ENCODE measurements around the gene ADGRA3. TPM values are rescaled to one million over a fixed set of nuclear protein-coding genes. Genes with fewer than 3 reads are reported as not detected.

Gene ADGRA3, protein sequence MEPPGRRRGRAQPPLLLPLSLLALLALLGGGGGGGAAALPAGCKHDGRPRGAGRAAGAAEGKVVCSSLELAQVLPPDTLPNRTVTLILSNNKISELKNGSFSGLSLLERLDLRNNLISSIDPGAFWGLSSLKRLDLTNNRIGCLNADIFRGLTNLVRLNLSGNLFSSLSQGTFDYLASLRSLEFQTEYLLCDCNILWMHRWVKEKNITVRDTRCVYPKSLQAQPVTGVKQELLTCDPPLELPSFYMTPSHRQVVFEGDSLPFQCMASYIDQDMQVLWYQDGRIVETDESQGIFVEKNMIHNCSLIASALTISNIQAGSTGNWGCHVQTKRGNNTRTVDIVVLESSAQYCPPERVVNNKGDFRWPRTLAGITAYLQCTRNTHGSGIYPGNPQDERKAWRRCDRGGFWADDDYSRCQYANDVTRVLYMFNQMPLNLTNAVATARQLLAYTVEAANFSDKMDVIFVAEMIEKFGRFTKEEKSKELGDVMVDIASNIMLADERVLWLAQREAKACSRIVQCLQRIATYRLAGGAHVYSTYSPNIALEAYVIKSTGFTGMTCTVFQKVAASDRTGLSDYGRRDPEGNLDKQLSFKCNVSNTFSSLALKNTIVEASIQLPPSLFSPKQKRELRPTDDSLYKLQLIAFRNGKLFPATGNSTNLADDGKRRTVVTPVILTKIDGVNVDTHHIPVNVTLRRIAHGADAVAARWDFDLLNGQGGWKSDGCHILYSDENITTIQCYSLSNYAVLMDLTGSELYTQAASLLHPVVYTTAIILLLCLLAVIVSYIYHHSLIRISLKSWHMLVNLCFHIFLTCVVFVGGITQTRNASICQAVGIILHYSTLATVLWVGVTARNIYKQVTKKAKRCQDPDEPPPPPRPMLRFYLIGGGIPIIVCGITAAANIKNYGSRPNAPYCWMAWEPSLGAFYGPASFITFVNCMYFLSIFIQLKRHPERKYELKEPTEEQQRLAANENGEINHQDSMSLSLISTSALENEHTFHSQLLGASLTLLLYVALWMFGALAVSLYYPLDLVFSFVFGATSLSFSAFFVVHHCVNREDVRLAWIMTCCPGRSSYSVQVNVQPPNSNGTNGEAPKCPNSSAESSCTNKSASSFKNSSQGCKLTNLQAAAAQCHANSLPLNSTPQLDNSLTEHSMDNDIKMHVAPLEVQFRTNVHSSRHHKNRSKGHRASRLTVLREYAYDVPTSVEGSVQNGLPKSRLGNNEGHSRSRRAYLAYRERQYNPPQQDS (N-terminal part only)
- 11.0 TPM for polyA plus RNA-seq (2012; ENCODE audit: insufficient read length, low read depth)

DNA sequence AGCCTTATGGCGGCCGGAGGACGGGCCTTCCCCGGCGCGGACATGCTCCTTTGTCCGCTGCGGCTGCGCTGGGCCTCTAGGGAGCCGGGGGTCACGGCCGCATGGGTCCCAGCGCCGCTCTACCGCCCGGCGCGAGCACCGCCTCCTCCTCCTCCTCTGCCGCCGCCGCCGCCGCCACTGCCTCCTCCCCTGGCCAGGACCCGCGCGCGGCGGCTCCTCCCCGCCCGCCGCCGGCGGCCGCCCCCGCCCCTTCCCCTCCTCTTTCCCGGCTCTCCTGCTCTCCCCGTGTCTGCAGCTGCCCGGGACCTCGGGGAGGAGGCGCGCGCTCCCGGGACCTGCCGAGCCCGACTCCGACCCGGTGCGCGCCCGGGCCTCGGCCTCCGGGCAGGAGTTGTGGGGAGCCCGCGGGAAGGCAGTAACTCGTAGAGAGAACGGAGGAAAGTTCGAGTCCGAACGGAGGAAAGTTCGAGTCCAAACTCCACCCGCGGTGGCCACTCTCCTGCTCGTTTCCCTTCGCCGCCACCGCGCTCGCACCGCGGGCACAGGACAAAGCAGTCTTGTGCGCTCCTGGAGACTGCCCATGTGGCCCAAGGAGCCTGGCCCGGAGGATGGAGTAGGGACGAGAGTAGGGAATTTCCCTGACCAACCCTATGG lies at the start of gene ADGRA3:
Gene ADGRA3, minus strand, starts transcription at position 179 of the 654 bp plus-strand sequence. CDS start 282 bp downstream, outside the sequence.
- TF ChIP-seq, protein P1, sequence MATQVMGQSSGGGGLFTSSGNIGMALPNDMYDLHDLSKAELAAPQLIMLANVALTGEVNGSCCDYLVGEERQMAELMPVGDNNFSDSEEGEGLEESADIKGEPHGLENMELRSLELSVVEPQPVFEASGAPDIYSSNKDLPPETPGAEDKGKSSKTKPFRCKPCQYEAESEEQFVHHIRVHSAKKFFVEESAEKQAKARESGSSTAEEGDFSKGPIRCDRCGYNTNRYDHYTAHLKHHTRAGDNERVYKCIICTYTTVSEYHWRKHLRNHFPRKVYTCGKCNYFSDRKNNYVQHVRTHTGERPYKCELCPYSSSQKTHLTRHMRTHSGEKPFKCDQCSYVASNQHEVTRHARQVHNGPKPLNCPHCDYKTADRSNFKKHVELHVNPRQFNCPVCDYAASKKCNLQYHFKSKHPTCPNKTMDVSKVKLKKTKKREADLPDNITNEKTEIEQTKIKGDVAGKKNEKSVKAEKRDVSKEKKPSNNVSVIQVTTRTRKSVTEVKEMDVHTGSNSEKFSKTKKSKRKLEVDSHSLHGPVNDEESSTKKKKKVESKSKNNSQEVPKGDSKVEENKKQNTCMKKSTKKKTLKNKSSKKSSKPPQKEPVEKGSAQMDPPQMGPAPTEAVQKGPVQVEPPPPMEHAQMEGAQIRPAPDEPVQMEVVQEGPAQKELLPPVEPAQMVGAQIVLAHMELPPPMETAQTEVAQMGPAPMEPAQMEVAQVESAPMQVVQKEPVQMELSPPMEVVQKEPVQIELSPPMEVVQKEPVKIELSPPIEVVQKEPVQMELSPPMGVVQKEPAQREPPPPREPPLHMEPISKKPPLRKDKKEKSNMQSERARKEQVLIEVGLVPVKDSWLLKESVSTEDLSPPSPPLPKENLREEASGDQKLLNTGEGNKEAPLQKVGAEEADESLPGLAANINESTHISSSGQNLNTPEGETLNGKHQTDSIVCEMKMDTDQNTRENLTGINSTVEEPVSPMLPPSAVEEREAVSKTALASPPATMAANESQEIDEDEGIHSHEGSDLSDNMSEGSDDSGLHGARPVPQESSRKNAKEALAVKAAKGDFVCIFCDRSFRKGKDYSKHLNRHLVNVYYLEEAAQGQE (IDR thresholded peaks at IDR 0.05; ENCODE audit: insufficient read depth in 1 of 2, low read depth in 2 of 2, low read length in 2 of 2), result no peak
- no peak for TF ChIP-seq TAF1 (IDR thresholded peaks at IDR 0.05; ENCODE audit: borderline replicate concordance, insufficient read depth, low read length)
- peak; percentile 58; the same call in 1 of the 2 replicates for TF ChIP-seq POLR2AphosphoS5 (IDR thresholded peaks at IDR 0.05; ENCODE audit: low read depth, low read length)
- TF ChIP-seq FOXP2 (optimal IDR thresholded peaks at IDR 0.05; ENCODE audit: borderline replicate concordance, extremely low read depth, extremely low read length, insufficient read depth), result peak; percentile 33
- TF ChIP-seq SIN3A (IDR thresholded peaks at IDR 0.05; ENCODE audit: borderline replicate concordance, insufficient read depth, low read length), result no peak

DNA sequence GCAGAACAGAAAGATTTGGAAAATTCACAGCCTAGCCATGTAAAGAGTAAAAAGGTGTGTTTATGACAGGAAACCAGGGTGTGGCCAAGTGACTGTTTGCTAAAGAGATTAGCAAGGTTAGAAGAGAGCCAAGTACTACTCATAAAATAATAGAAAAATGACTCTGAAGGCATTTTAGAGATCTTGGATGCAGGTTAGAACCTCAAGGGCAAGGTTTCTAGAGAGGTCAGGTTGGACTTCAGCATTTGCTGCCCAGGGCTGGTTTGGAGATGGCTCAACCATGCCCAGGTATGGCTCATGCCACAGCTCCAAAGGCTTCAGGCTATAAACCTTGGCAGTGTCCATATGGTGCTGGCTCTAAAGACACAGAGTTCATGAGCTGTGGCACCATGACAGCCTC lies 40.6 kb upstream of the ADGRA3 start:
- TF ChIP-seq TAF1 (IDR thresholded peaks at IDR 0.05; ENCODE audit: borderline replicate concordance, insufficient read depth, low read length) (no peak), POLR2AphosphoS5 (IDR thresholded peaks at IDR 0.05; ENCODE audit: low read depth, low read length) (no peak), SIN3A (IDR thresholded peaks at IDR 0.05; ENCODE audit: borderline replicate concordance, insufficient read depth, low read length) (no peak), FOXP2 (optimal IDR thresholded peaks at IDR 0.05; ENCODE audit: borderline replicate concordance, extremely low read depth, extremely low read length, insufficient read depth) (no peak)
- TF ChIP-seq, protein P1 (IDR thresholded peaks at IDR 0.05; ENCODE audit: insufficient read depth in 1 of 2, low read depth in 2 of 2, low read length in 2 of 2), result no peak

DNA sequence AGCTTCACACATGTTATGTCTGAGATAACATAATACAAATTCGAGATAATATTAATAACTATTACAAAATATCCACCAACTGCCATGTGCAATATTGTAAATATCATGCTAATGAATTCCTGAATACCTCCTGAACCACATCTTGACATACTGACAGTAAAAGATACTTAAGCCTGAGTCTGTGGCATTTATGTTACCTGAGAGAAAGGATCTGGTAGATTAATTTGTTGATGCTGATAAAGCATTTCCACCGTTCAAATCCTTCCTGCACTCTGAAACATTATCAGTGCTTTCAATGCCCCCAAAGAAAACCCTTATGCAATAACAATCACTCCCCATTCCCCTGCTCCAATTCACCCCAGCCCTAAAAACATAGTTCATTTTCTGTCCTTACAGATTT lies 38.8 kb upstream of the ADGRA3 start:
- TF ChIP-seq, protein P1 (IDR thresholded peaks at IDR 0.05; ENCODE audit: insufficient read depth in 1 of 2, low read depth in 2 of 2, low read length in 2 of 2), result no peak
- TF ChIP-seq SIN3A (IDR thresholded peaks at IDR 0.05; ENCODE audit: borderline replicate concordance, insufficient read depth, low read length) (no peak), TAF1 (IDR thresholded peaks at IDR 0.05; ENCODE audit: borderline replicate concordance, insufficient read depth, low read length) (no peak), FOXP2 (optimal IDR thresholded peaks at IDR 0.05; ENCODE audit: borderline replicate concordance, extremely low read depth, extremely low read length, insufficient read depth) (no peak), POLR2AphosphoS5 (IDR thresholded peaks at IDR 0.05; ENCODE audit: low read depth, low read length) (no peak)

DNA sequence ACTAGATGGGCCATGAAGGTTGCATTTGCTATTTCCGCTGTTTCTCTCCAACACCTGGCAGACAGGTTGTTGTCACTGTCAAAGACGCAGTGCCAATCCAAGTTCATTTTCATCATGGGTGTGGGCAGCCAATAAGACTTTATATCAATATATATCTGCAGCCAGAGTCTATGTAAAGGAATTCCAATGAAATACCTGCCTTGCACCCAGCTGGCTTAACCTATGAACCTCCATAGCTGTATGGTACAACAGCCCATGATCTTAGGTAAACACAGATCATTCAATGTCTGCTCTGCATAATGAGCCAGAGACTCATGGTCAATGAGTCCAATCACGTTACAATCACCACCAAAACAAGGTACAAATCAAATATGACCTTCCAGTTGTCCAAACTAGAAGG lies 37.7 kb upstream of the ADGRA3 start:
- TF ChIP-seq SIN3A (IDR thresholded peaks at IDR 0.05; ENCODE audit: borderline replicate concordance, insufficient read depth, low read length) (no peak), POLR2AphosphoS5 (IDR thresholded peaks at IDR 0.05; ENCODE audit: low read depth, low read length) (no peak), FOXP2 (optimal IDR thresholded peaks at IDR 0.05; ENCODE audit: borderline replicate concordance, extremely low read depth, extremely low read length, insufficient read depth) (no peak), TAF1 (IDR thresholded peaks at IDR 0.05; ENCODE audit: borderline replicate concordance, insufficient read depth, low read length) (no peak)
- TF ChIP-seq, protein P1 (IDR thresholded peaks at IDR 0.05; ENCODE audit: insufficient read depth in 1 of 2, low read depth in 2 of 2, low read length in 2 of 2), result no peak
